ENCODE measurements around the gene GOLGB1. TPM values are rescaled to one million over a fixed set of nuclear protein-coding genes. Genes with fewer than 3 reads are reported as not detected.
A peak's percentile ranks its signal among the peaks of the same experiment; 100 is the strongest.
"Not testable (repeated sequence)": the region's sequence is repeated elsewhere in the genome, so short reads cannot be mapped to it uniquely, and the experiment has no call there.

Gene GOLGB1
- total RNA-seq, 1 experiment from 2014 or later, result 21.1 TPM

DNA sequence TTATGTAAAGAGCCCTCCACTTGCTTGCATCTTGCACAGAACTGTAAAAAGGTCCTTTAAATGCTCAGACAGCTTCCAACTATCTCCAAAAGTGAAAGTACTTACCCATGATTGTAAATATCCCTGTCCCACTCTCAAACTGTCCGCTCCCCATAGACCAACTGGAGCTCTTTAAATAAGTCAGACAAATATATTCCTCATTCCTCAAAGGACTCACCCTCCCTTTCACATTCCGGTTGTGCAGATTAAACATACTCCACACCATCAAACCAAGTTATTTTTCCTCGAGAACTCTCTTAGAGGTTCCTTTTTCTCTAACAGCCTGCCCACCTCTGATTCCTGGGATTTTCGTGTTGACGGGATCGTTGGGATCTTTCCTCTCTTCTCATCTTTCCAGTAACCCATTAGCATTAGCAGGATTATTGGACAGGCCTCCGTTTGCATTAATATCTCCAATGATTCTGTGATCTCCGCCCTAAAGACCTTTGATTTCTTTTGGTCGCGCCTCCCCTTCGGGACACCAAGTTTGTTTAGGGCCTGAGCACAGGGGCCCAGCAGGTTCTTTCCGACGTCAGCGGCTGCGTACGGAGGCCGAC lies 763 bp downstream of the GOLGB1 start:
- DNase-seq (ENCODE audit: low read depth), result peak; percentile 54

DNA sequence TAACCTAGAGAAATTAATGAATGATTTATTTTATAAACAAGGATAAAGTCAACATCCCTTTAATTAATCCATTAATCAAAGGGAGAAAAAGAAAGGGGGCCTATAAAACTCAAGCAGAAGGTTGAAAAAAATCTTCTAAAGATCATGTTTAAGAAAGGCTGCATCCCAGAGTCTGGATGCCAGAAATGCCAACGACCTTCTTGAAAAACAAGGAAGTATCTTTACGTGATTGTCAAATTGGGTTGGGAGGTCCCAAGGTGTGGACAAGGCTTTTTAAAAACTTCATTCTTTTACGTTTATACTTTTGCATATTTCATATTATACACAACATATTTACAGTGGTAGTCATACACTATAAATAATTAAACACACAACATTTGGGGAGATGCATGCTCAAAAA lies 1.6 kb downstream of the GOLGB1 start:
- no peak for DNase-seq (ENCODE audit: low read depth)

DNA sequence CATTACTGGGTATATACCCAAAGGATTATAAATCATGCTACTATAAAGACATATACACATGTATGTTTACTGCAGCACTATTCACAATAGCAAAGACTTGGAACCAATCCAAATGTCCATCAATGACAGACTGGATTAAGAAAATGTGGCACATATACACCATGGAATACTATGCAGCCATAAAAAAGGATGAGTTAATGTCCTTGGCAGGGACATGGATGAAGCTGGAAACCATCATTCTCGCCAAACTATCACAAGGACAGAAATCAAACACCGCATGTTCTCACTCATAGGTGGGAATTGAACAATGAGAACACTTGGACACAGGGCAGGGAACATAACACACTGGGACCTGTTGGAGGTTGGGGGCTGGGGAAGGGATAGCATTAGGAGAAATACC lies 6.4 kb downstream of the GOLGB1 start:
- DNase-seq (ENCODE audit: low read depth), result not testable (repeated sequence)

DNA sequence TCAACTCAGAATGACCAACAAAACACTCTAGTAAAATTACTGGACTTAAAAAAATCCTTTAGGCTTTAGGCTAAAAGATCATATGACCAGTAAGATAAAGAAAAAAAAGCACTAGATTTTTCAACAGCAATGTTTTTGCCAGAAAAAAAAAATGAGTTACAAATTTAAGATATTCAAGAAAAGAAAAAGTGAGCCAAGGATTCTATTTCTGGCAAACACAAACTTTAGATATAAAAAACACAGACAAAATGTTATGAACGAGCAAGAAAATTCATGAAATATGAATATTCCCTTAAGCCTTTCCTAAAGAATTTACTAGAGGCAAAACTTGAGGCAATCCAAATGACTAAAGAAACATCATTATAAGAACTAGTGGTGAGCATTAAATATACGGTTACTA lies 8.6 kb downstream of the GOLGB1 start:
- no peak for DNase-seq (ENCODE audit: low read depth)

DNA sequence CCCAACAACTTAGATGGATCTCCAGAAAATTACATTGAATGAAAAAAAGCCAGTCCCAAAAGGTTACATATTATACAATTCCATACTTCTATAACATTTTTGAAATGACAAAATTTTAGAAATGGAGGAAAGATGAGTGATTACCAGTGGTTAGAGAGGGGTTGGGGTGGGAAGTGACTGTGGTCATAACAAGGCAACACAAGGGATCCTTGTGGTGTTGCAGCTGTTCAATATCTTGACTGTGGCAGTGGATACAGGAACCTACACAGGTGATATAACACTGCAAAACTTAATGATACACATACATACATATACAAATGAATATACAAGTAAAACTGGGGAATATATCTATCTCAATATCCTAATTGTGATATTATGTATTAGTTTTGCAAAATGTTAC lies 9.6 kb downstream of the GOLGB1 start:
- DNase-seq (ENCODE audit: low read depth), result no peak

DNA sequence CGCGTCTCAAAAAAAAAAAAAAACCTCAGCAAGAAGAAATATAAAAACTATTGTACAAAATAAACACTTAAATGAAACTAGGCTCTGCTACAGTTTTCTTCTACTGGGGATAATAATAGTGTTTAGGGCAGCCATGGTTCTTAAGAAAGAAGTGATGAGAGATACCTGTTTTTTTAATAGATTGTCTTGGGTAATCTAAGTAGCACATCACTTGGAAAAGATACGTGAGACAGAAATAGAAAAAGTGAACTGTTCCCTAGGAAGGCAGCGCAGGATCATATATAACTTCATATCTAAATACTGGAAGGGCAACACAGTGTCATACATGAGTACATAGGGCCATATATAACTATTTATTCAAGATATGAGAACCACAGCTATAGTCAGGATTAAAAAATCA lies 11.9 kb downstream of the GOLGB1 start:
- no peak for DNase-seq (ENCODE audit: low read depth)

DNA sequence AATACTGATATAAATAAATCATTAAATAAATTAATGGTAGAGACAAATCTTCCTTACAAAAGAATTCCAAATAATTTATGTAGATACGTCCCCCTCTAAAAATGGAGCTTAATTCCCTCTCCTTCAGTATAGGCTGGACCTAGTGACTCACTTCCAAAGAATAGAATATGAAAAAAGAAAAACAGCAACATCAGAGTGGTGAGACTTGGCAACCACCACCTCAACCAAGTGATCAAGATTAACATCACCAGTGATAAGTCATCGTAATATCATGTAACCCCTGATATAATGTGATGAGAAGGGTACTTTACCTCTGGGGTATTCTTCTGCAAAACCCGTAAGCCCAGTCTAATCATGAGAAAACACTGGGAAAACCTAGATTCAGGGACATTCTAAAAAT lies 13.4 kb downstream of the GOLGB1 start:
- peak; percentile 17 for DNase-seq (ENCODE audit: low read depth)

DNA sequence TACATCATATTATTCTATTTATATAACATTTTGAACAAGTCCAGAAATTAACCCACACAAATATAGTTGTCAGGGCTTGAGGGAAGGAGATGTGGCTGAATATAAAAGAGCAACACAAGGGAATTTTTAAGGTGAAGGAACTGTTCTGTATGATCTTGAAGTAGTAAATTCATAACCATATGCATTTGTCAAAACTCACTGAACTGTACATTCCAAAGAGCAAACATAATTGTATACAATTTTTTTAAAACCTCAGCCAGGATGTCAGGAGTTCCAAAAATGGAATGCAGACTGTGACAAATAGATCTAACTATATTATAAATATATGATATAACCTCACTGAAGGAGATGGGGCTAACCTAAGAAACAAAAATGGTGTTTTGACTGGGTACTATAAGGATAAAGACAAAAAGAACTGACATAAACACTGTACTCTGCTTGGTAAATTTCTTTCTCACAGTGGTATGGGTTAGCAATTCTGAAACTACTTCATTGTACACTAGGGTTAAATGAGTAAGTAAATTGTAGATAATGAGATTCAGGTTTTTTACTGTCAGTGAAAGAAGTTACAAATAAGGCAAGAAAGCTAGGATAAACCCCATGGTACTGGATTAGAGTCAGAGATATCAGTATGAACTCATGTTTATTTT lies 14.4 kb downstream of the GOLGB1 start:
- no peak for DNase-seq (ENCODE audit: low read depth)

DNA sequence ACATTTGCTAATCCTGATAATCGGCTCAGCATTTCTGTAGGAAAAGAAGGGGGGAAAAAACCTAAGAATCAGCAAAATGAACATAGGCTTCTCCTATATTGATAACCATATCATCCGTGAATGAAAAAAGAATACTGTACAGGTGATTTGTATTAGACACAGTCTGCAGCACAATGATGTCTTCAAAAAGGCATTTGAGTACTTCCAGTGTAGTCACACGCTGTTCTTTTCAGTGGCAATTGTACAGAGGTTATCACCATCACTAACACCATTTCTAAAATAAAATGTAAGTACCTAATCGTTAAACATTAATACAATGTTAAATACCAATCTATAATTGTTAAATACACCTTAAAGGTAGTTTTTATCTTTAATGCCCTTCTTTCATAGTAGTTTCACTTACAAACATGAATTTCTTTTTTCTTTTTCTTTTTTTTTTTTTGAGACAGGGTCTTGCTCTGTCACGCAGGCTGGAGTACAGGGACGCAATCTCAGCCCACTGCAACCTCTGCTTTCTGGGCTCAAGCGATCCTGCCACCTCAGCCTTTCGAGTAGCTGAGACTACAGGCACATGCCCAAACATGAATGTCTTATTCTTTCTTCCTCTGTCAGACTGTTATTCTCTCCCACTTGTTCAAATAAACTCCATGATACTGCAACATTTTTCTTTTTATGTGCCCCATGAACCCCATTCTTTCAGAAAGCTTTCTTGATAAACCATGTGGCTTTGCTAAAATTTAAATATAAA lies 18.4 kb downstream of the GOLGB1 start:
- no peak for DNase-seq (ENCODE audit: low read depth)

DNA sequence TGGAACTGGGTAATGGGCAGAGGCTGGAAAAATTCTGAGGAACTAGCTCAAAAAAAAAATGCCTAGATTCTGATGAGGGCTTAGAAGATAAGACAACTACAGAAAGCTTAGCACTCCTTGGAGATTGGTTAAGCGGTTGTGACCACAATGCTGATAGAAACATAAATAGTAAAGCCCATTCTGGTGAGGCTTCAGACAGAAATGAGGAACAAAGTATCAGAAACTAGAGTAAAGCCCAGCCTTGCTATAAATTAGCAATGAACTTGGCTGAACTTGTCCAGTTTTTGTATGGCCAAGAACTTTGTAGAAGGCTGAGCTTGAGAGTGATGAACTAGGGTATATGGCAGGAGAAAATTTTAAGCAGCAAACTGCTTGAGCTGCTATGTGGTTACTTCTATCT lies 25.4 kb downstream of the GOLGB1 start:
- DNase-seq (ENCODE audit: low read depth), result no peak

DNA sequence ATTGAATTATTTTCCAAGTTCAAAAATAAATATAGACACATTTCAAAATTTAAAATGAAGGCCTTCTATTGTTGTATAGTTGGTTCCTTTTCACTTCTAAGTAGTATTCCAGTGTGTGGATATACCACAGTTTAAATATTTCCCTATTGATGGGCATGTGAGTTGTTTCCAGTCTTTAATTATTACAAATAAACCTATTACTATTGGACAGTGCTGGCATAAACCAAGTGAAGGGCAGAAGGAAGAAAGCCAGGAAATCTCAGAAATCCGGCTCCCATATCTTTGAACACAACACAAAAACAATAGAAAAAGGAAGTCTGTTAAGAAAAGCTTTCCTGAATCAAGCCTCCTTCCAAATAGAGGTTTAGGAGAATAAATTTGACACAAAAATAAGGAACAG lies 26.1 kb downstream of the GOLGB1 start:
- no peak for DNase-seq (ENCODE audit: low read depth)

DNA sequence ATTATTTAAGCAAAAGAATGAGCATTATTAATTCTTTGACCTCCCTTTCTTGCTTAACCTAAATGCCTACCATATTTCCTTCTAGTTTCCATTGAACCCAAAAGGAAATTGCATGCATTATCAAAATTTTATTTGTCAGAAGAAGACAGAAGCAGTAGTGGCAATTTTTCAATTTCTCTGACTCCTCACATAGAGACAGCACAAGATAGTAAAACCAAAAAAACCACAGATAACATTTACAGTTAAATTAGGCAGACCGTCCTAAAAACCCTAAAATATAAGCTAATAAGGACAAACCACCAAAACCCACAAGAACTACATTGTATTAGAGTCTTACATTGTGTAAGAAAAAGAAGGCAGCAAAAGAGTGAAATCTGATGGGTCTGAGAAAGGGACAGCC lies 27.1 kb downstream of the GOLGB1 start:
- DNase-seq (ENCODE audit: low read depth), result no peak

DNA sequence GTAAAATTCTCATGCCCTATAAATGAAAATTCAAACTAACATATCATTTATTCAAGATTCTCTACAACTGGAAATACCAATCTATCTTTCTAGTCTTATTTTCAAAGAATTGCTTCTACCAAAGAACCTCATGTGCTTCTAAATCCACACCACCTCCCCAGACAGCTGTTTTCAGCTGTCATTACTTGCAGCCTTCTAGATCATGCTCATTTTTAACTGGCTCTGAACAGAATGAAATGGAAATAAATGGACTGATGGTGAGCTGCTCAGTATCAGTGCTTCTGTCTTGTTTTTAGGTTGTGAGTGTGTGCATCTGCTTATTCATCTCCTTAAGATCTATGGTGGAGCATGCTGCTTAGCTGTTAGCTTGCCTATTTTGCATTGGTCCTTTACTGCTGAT lies 29.4 kb downstream of the GOLGB1 start:
- DNase-seq (ENCODE audit: low read depth), result no peak

DNA sequence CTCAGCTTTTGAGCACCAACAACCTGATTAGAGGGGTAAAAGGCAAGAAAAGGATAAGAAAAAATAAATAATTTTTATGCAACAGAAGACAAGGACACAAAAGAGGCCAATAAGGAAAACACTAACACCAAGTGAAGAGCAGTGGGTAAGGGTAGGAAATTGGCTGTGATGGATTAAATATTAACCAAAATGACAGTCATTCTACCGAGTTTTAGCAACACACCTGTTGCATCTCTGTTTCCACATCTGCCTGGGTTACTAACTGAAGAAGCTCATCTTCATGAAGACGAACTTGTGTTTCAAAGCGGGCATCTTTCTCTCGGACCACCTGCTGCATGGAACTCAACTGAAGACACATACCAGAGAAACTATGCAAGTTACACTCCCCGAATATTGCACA lies 30.1 kb downstream of the GOLGB1 start:
- no peak for DNase-seq (ENCODE audit: low read depth)

DNA sequence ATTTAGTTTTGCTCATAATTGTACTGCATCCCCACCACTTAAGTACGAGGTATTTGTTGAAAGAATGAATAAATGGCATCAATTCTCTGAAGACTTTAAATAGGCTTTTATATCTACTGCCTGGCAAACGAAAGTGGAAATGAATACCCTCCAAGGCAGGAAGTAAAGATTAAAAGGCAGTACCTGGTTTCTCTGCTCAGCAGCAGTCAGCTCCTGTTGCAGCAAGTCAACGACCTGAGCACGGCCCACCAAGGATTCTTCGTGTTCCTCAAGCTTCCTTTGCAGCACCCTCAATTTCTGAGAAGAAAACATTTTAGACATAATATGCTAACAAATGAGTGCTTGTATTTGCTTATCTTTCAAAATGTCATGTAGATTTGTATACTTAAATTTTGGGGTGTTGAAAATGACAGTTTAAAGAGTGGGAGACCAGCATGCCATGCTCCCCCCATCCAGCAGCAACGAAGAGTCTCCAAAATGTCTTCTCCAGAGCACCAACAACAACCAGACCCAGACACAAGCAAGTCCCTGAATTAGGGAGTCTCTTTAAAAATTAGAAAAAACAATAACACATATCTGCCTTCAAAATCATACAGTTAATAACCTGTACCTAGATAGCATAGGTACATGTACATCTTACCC lies 31.2 kb downstream of the GOLGB1 start:
- DNase-seq (ENCODE audit: low read depth), result no peak

DNA sequence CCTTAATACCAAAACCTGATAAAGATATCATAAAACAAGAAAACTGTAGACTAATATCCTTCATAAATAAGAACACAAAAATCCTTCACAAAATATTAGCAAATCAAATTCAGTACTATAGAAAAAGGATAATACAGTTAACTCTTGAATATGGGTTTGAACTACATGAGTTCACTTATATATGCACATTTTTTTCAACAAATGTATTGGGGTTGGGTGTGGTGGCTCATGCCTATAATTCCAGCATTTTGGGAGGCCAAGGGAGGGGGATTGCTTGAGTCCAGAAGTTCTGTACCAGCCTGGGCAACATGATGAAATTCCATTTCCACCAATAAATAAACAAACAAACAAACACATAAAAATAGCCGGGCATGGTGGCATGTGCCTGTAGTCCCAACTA lies 39.2 kb downstream of the GOLGB1 start:
- DNase-seq (ENCODE audit: low read depth), result no peak

DNA sequence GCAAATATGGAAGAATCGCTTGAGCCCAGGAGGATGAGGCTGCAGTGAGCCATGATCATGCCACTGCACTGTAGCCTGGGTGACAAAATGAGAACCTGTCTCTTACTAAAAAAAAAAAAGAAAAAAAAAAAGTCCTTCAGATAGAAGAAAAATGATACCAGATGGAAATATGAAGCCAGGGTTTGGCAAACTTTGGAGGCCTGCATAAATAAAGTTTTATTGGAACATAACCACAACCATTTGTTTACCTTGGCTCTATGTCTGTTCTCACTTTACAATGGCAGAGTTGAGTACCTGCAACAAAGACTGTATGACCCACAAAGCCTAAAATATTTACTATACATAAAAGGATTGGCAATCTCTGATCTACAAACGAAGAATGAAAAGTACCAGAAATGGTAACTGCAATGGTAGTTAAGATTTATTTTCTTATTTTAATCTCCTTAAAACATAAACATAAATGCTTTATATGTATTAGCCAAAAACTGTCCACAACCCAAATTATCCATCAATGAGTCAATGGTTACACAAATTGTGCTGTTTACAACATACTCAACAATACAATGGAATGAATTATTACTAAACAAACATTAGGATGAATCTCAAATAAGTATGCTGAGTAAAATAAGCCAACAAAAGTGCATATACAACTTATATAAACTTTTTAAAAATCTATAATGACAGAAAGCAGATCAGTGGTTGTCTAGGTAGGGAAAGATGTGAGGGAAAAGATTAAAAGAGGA lies 41.8 kb downstream of the GOLGB1 start:
- DNase-seq (ENCODE audit: low read depth), result no peak

DNA sequence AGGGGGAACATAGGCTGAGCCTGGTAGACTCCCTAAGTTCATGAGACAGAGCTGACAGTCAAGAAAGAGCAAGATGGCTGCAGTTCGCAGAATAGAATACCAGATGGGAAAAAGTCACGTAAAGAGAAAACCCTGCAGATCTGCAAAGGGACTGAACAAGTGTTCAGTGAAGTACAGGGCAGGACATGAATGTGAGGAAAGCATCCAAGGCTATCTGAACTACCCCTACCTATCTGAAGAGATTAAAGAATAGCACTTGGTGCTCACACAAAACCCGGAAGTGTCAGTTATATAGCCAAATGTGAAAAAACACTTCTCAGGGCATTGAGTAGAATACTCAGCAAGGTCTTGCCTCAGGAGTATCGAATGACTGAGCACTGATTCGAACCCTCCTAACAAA lies 44.0 kb downstream of the GOLGB1 start:
- DNase-seq (ENCODE audit: low read depth), result no peak

DNA sequence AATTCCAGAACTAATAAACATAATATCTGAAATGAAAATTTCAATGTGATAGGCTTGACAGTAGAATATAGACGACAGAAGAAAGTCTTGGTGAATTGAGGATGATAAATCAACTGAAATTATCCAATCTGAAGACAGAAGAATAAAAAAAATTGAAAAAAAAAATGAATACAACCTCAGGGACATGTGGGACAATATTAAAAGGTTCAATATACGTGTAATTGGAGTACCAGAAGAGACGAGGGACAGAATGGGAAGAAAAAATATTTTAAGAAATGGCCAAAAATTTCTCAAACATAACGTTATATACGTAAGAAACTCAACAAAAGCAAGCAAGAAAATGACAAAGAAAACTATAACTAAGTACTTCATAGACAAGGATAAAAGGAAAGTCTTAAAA lies 45.6 kb downstream of the GOLGB1 start:
- DNase-seq (ENCODE audit: low read depth), result no peak

DNA sequence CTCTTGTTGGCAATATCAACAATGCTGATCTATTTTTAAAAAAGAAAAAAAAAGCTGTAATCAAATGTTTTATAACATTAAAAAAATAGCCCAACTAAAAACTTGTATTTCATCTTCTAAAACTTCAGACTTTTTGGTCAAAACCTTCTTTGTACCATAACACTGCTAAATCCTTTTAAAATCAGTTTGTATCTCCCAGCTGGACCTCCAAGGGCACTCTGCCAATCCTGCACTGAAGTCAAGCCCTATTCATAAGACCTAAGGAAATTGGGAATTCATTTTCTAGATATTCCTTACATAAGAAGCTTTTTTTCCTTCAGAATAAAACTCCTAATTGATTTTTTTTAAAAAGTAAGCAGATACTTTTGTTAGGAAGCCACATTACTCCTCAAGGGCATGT lies 50.6 kb downstream of the GOLGB1 start:
- no peak for DNase-seq (ENCODE audit: low read depth)

DNA sequence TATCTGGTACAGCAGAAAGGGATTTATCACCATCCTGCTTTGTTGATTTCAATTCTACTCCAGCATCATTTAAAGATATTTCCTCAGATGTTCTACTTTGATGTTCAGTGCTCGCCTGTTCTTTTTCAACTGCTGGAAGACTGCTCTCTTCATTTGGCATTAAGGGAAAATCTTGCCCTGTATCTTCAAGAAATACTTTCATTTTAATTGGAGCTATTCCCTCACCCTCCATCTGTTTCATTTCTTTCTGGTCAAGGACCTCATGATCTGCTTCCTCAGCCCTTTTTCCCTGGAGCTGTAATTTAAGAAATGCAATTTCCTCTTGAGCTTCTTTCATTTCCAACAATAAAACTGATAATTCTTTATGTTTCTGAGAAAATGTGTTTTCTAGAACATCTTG lies 51.1 kb downstream of the GOLGB1 start:
- no peak for DNase-seq (ENCODE audit: low read depth)

DNA sequence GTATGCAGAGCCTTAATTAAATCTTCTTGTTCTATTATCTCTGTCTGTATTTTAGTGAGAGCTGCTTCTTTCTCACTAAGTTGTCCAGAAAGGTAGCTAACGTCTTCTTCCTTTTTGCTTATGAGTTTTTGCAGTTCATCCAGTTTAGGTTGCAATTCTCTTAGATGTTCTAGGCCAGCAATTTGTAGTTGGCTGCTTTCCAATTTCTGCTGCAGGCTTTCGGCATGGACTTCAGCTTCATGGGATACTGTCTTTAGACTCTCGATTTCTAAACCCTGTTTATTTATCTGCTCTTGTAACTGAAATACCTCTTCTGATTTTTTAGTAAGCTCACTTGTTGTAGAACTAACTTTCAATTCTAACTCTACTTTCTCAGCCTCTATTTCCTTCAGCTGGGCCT lies 53.4 kb downstream of the GOLGB1 start:
- no peak for DNase-seq (ENCODE audit: low read depth)

All from Daoy (cell line).